A673 (cell line): ENCODE data around the gene PTCHD1. TPM values are rescaled to one million over a fixed set of nuclear protein-coding genes. Genes with fewer than 3 reads are reported as not detected.

Experiments used
- BruUV-seq: library from RNA; stranded (reverse); fragments of 400-500 nt; replicated peaks from 2 replicates; lab custom pipeline; 2021; lab: Mats Ljungman, UMichigan
- CTCF ChIA-PET: fragments of 300-600 bp; sonication (Branson Sonifier 250); formaldehyde crosslinking; loops from one replicate; lab custom pipeline; 2022; ENCODE audit warnings: antibody characterized with exemption; lab: Charles Lee
- POLR2A ChIA-PET: fragments of 300-600 bp; sonication (Branson Sonifier 250); formaldehyde crosslinking; loops from one replicate; lab custom pipeline; 2022; ENCODE audit warnings: antibody characterized with exemption; ENCODE audit not compliant: low non-redundant PET; lab: Charles Lee
- DNase-seq: peaks from one replicate; pipeline ENCODE4 v3.0.0-alpha.2; 2015; ENCODE audit warnings: low spot score
- H3K27ac ChIP-seq: fragments of 200-600 bp; sonication (generic); 2 replicates; pipeline ENCODE4 v1.5.1; 2016; ENCODE audit warnings: mixed run types, low read depth, mild to moderate bottlenecking, mixed read lengths, antibody characterized with exemption, low read length; ENCODE audit not compliant: poor library complexity, severe bottlenecking
- H3K27me3 ChIP-seq: fragments of 200-600 bp; sonication (generic); replicated peaks from 2 replicates; pipeline ENCODE4 v1.6.1; 2017; ENCODE audit warnings: mixed run types, low read depth, mild to moderate bottlenecking, mixed read lengths, antibody characterized with exemption, low read length; ENCODE audit not compliant: insufficient read depth, poor library complexity
- H3K36me3 ChIP-seq: fragments of 200-600 bp; sonication (generic); 2 replicates; pipeline ENCODE4 v1.6.1; 2016; ENCODE audit warnings: mixed run types, mild to moderate bottlenecking, mixed read lengths, antibody characterized with exemption, low read length; ENCODE audit not compliant: insufficient read depth, poor library complexity, severe bottlenecking
- H3K4me1 ChIP-seq: fragments of 200-600 bp; sonication (generic); 2 replicates; pipeline ENCODE4 v1.6.1; 2017; ENCODE audit warnings: mixed run types, mild to moderate bottlenecking, mixed read lengths, antibody characterized with exemption, low read length; ENCODE audit not compliant: insufficient read depth, poor library complexity, severe bottlenecking
- H3K4me3 ChIP-seq: fragments of 200-600 bp; sonication (generic); 2 replicates; pipeline ENCODE4 v1.5.1; 2016; ENCODE audit warnings: low read depth, mixed run types, mild to moderate bottlenecking, mixed read lengths, low read length; ENCODE audit not compliant: poor library complexity, severe bottlenecking
- H3K9me3 ChIP-seq: fragments of 200-600 bp; sonication (generic); 2 replicates; pipeline ENCODE4 v1.6.1; 2016; ENCODE audit warnings: mixed run types, low read depth, mild to moderate bottlenecking, mixed read lengths, antibody characterized with exemption, low read length; ENCODE audit not compliant: poor library complexity, severe bottlenecking
- EZH2 ChIP-seq: fragments of 200-600 bp; sonication (generic); IDR thresholded peaks from 2 replicates; pipeline ENCODE4 v1.6.1; 2017; ENCODE audit warnings: borderline replicate concordance, low read depth, mild to moderate bottlenecking, mixed read lengths, antibody characterized with exemption, low read length; ENCODE audit not compliant: poor library complexity, severe bottlenecking
- intact Hi-C: fragments of 100-400 bp; cut with micrococcal nuclease; formaldehyde crosslinking; loops from one replicate; pipeline ENCODE4 v1.10.0; 2022; ENCODE audit not compliant: unreplicated experiment
- total RNA-seq: library from RNA; stranded (reverse); gene quantifications from 2 replicates; pipeline ENCODE4 v1.2.3, GENCODE V29; 2021
- TF ChIP-seq, protein P1 (sequence below): fragments of 300-800, 200-600 bp; sonication (generic); conservative IDR thresholded peaks from 2 replicates; pipeline ENCODE4 v1.5.1; 2017; ENCODE audit warnings: low read depth, mild to moderate bottlenecking, antibody characterized with exemption, low read length, moderate library complexity, mixed read lengths

PTCHD1 gene
- total RNA-seq, 1 experiment from 2014 or later: 0.02 TPM

DNA sequence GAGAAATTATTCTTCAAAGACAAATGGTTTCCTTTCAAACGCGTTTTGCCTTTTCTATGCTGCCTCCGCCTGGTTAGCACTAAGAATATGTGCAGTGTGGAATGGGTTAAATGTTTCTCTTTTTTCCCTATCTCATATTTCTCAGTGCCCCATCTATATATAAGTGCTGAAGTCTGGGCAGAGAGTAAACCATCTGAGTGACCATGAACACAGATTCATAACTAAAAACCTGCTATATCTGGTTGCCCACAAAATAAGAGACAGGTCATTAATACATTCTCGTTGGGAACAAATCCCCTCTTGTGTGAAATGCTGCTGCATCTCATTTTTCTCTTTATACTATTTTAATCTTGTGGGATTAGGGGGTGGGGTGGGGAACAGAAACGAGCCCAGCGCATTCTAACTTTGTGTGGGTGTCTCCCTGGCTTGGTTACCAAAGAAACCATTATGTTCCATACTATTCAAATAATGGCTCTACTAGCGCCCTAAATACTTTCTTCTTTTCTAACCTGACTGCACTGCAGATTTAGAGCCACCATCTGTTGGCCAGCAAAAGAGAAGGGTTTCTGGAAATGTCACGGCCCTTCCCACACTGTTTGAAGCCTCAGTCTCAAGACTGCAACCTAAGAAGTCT is 42.2 kb upstream of the PTCHD1 start:
- POLR2A ChIA-PET: no interaction called here
- H3K4me3 ChIP-seq: no peak overlapping the region
- TF ChIP-seq, protein P1, sequence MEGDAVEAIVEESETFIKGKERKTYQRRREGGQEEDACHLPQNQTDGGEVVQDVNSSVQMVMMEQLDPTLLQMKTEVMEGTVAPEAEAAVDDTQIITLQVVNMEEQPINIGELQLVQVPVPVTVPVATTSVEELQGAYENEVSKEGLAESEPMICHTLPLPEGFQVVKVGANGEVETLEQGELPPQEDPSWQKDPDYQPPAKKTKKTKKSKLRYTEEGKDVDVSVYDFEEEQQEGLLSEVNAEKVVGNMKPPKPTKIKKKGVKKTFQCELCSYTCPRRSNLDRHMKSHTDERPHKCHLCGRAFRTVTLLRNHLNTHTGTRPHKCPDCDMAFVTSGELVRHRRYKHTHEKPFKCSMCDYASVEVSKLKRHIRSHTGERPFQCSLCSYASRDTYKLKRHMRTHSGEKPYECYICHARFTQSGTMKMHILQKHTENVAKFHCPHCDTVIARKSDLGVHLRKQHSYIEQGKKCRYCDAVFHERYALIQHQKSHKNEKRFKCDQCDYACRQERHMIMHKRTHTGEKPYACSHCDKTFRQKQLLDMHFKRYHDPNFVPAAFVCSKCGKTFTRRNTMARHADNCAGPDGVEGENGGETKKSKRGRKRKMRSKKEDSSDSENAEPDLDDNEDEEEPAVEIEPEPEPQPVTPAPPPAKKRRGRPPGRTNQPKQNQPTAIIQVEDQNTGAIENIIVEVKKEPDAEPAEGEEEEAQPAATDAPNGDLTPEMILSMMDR: no peak
- no peak for TF ChIP-seq EZH2
- no peaks in the 10 kb centered on the region for H3K4me1 ChIP-seq
- no peaks in the 10 kb centered on the region for H3K27me3 ChIP-seq
- no peaks in the 10 kb centered on the region for H3K9me3 ChIP-seq
- H3K36me3 ChIP-seq: no peaks in the 10 kb centered on the region
- peak; percentile 4 for DNase-seq
- no peak overlapping the region for H3K27ac ChIP-seq
- no TSS peak for BruUV-seq
- intact Hi-C loops: no loop called here
- CTCF ChIA-PET: no interaction called here

GRCh38 chrX:23292988-23293651 is 41.5 kb upstream of the PTCHD1 start:
- POLR2A ChIA-PET: no interaction called here
- Histone ChIP-seq H3K4me1 (no peaks in the 10 kb centered on the region), H3K27ac (no peak overlapping the region), H3K9me3 (no peaks in the 10 kb centered on the region), H3K4me3 (no peak overlapping the region), H3K36me3 (no peaks in the 10 kb centered on the region), H3K27me3 (no peaks in the 10 kb centered on the region)
- TF ChIP-seq, protein P1: no peak
- TF ChIP-seq EZH2: no peak
- no TSS peak for BruUV-seq
- CTCF ChIA-PET: no interaction called here
- DNase-seq: peak; percentile 8
- intact Hi-C loops: no loop called here

DNA sequence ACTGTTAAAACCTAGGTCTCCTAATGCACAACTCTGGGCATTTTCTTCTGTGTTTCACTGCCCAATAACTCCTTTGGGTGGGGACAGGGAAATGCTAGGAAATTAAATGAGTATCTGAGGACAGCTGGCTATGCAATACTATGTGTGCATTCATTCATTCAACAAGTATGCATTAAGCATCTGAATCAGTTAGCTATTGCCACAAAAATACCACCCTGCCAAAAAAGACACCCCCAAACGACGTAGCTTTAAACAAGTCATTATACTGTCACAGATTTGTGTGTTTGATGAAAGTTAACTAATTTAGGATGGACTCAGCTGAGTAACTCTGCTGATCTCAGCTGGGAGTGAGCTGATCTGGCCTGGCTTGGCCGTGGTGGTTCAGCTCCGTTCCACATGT is 29.8 kb upstream of the PTCHD1 start:
- ChIA-PET POLR2A (no interaction called here), CTCF (no interaction called here)
- intact Hi-C loops: no loop called here
- Histone ChIP-seq H3K27ac (no peak overlapping the region), H3K27me3 (no peaks in the 10 kb centered on the region), H3K36me3 (no peaks in the 10 kb centered on the region), H3K4me3 (no peak overlapping the region), H3K9me3 (no peaks in the 10 kb centered on the region), H3K4me1 (no peaks in the 10 kb centered on the region)
- TF ChIP-seq, protein P1: no peak
- no peak for TF ChIP-seq EZH2
- DNase-seq: no peak
- BruUV-seq: no TSS peak
